HG03196 (cell line): ENCODE measurements around the gene SGK2.

ENCODE experiments used
- ATAC-seq: cut with Tn5 transposase; IDR thresholded peaks from one replicate; pipeline ENCODE4 v1.9.1; 2021; ENCODE audit not compliant: unreplicated experiment

Gene SGK2

GRCh38 chr20:43558412-43559146 is at the start of gene SGK2:
SGK2 (plus strand) TSS chr20:43559027; CDS start chr20:43566496, 7,469 bp downstream.
- no peak for ATAC-seq

GRCh38 chr20:43511879-43512278 is 46.9 kb upstream of the SGK2 start:
- no peak for ATAC-seq

DNA sequence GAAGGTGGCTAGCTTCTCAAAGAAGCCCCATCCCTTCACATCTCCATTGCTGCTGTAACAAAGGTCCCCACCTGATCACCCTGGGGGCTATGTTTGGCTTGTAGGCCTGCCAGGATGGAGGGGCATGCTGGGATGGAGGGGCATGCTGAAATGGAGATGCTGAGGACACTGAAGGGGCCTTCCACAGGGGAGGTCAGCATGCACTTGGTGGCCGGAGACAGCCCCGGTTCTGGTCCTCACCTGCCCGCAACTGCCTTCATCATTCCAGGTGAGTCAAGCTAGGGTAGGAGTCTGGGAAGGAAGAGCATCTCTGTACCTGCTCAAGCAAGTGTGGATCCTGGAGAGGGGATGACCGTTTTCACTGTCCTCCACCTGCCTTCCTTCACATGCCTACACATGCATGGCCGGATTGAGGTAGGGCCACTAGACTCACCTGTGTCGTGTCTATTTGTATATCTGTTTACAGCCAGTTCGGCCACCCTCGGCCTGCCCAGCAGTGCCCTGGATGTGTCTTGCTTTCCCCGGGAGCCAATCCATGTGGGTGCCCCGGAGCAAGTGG is 45.4 kb upstream of the SGK2 start:
- ATAC-seq: peak; percentile 2

GRCh38 chr20:43513931-43514647 is 44.7 kb upstream of the SGK2 start:
- ATAC-seq: peak; percentile 80

DNA sequence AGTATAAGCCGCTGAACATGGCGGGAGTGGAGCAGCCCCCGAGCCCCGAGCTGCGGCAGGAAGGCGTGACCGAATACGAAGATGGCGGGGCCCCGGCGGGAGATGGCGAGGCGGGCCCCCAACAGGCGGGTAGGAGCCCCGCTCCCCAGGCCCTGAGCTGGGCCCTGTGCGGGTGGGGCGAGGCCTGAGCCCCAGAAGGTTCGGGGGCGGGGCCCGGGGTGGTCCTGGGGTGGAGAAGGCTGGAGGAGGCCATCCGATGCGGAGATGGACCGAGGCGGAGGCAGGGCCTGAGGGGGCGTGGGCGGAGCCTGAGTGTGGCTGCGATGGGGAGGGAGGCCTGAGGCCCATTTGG is 44.2 kb upstream of the SGK2 start:
- ATAC-seq: peak; percentile 10

- ATAC-seq: no peak
These were observed 43.2 kb upstream of the SGK2 start for GRCh38 chr20:43515628-43516027.

DNA sequence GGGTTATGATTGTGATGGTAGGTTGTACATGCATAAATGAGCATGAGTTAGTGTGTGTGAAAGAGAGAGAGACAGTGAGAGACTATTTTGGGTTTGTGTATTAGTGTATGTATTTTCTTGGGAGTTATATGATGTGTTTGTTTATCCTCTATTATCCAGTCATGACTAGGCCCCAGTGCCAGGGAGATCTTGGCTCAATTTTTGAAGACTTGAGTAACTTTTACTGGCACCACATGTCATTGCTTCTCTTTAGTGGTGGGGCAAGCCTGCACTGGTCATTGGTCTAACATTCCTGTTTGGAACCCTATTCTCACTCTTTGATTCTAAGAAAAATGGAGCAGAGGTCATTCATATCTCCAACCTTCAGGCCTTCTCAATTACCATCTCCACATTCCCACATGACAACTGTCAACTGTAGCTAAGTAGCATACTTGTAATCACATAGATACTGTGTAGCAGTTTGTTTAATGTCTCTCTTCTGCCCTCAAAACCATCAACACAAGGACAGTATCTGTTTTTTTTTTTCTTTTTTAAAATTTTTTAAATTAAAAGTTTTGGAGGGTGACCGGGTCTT is 42.5 kb upstream of the SGK2 start:
- ATAC-seq: no peak

DNA sequence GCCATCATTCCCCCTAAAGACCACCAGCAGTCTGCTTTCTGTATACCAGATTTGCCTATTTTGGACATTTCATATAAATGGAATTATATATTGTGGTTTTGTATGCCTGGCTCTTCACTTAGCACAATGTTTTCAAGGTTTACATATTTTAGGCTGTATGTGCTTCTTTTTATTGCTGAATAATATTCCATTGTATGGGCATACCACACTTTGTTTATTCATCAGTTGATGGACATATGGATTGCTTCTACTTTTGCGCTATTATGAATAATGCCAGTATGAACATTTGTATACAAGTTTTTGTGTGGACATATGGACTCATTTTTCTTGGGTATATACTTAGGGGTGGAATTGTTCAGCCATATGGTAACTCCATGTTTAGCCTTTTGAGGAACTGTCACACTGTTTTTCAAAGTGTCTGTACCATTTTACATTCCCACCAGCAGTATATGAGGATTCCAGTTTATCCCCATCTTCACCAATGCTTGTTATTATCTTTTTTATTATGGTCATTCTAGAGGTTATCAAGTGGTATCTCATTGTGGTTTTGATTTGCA is 38.7 kb upstream of the SGK2 start:
- ATAC-seq: no peak

GRCh38 chr20:43525021-43525420 is 33.8 kb upstream of the SGK2 start:
- ATAC-seq: no peak

DNA sequence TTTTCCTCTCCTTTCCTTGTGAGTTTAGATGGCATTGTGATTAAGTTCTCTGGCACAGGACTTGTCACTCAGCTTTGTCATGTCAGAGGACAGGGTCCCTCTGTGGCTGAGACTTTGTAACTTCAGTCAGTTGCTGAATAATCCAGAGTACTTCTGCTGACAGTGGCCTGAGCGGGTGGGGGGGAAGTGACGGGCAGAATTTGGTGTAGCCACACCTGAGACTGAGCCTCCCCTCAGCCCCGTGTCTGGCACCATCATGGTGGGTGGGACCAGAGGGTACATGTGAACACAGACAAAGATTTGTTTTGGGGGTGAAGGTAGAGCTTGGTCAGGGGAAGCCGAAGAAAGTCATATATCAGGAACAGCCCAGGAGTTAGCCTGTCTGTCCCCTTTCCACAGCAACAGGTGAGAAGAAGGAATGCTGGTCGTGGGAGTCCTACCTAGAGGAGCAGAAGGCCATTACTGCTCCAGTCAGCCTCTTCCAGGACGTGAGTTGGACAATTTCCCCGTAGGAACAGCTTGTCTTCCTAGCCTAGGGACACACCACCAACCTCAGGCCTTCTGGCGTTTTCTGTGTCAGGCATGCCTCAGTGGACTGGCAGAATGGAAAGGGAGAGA is 30.5 kb upstream of the SGK2 start:
- ATAC-seq: no peak

GRCh38 chr20:43529051-43529450 is 29.8 kb upstream of the SGK2 start:
- ATAC-seq: no peak

DNA sequence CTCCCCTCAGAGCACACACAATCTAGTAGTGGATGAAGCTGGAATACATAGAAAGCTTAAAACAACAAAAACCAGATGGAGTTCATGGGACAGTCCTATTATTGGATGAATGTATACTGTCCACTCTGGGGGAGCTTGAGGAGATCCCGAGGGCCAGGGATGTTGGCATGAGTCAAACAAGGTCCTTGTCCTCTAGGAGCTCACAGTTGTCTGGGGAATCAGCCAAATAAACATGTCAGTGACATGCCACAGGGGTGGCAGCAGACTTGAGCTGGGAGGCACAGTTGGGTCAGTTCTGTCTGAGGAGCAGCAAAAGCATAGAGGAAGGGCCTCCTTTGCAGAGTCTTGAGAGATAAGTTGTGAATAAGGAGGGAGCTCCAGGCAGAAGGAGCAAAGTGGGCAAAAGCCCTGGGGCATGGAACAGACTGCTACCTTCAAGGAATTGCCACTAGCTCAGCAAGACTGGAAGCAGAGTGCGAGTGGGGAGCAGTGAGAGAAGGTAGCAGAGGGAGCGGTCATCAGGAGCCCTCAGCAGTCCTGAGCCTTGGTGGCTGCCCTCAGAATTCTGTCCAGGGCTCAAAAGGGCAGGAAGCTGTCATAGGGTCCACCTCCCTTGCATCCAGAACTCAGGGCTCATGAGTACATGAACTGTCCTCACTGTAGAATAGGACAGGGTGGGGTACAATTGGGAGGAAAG is 29.2 kb upstream of the SGK2 start:
- no peak for ATAC-seq

GRCh38 chr20:43530321-43531090 is 28.3 kb upstream of the SGK2 start:
- ATAC-seq: no peak

DNA sequence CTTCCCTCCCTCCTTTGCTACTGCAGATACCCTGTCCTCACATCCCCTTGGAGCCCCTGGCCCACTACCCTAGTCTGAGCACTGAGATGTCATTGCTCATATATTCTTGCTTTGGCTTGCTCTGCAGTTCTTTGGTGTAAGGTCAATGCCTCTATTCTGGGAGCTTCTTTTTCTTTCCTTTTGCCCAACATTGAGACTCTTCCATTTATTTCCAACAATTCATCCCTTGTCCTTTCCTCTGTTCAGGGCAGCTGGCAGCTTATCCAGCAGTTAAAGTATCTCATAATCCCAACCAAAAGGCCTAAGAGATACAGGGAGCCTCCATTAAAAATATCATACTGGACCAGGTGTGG is 27.8 kb upstream of the SGK2 start:
- ATAC-seq: no peak

GRCh38 chr20:43532416-43533055 is 26.3 kb upstream of the SGK2 start:
- ATAC-seq: no peak

- ATAC-seq: no peak
These were observed 25.8 kb upstream of the SGK2 start for GRCh38 chr20:43533060-43533459.

GRCh38 chr20:43534016-43534415 is 24.8 kb upstream of the SGK2 start:
- ATAC-seq: no peak

DNA sequence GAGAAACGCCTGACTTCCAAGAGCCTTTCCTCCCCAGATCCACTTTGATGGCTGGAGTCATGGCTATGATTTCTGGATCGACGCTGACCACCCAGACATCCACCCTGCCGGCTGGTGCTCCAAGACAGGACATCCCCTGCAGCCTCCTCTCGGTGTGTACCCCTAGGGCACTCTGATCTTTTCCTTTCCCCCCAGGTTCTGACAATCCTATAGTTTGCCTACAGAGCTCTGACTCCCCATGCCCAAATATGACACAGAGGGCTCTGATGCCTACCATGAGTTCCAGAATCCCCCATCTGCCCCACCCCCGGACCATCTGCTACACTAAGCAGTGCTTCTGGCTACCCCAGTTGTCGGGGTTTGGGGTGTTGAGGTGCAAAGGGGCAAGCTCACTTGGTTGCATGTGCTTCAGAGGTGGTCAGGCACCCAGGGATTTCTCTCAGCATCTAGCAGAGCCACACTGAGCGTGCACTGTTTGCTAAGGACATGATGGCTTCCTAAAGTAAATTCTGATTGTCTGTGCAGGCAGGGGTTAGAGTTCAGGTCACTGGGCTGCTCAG is 24.0 kb upstream of the SGK2 start:
- ATAC-seq: no peak

DNA sequence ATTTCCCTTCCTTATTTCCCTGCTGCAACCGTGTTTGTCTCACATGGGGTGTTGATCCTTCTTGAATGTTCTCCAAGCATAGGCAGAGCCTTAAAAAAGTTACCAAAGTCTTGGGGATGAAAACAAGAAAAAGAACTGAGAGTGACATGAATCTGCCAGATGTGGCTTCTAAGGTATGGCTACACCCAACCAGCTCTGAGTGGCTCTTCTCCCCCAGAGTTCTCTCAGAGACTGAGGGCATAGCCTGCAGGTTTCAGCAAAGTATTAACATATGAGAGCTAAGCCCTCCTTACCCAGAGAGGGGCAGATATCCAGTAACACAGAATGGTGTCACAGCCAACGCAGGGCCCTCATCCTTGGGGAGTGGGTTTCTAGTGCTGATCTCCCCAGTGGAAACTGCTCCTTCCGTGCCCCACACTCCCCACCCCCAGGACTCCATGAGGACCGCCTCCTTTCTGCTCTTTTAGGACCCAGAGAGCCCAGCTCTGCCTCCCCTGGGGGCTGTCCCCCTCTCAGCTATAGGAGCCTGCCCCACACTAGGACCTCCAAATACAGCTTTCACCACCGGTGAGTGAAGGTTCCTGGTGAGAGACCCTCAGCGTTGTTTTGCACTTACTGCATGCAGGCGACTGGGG is 23.3 kb upstream of the SGK2 start:
- ATAC-seq: no peak
